MCF 10A (cell line): ENCODE results near the gene CHN1. TPM values are rescaled to one million over a fixed set of nuclear protein-coding genes. Genes with fewer than 3 reads are reported as not detected.

Experiments
- BruUV-seq: library from RNA; stranded (reverse); fragments of 400-500 nt; replicated peaks from 2 replicates; lab custom pipeline; 2021; lab: Mats Ljungman, UMichigan
- CTCF ChIA-PET: fragments of 300-600 bp; sonication (Branson Sonifier 250); formaldehyde crosslinking; extraction: SDS; loops from one replicate; lab custom pipeline; 2021; ENCODE audit warnings: antibody characterized with exemption, inconsistent platforms; lab: Yijun Ruan, JAX
- POLR2A ChIA-PET: fragments of 300-600, 350-650 bp; sonication (Branson Sonifier 250); formaldehyde crosslinking; extraction: SDS; loops from one replicate; lab custom pipeline; 2020; ENCODE audit warnings: antibody characterized with exemption, inconsistent platforms; lab: Yijun Ruan, JAX
- DNase-seq: peaks from one replicate; pipeline ENCODE4 v3.0.0-alpha.2; 2018; ENCODE audit not compliant: unreplicated experiment
- H3K27ac Mint-ChIP-seq: one replicate; pipeline ENCODE4 v1.8.0; 2022; ENCODE audit warnings: mild to moderate bottlenecking, low read depth, mixed read lengths; ENCODE audit not compliant: unreplicated experiment
- H3K27me3 Mint-ChIP-seq: one replicate; pipeline ENCODE4 v1.8.0; 2022; ENCODE audit warnings: mixed read lengths; ENCODE audit not compliant: insufficient read depth, unreplicated experiment
- H3K36me3 Mint-ChIP-seq: one replicate; pipeline ENCODE4 v1.8.0; 2022; ENCODE audit warnings: mild to moderate bottlenecking, moderate library complexity, mixed read lengths; ENCODE audit not compliant: insufficient read depth, unreplicated experiment
- H3K4me1 Mint-ChIP-seq: one replicate; pipeline ENCODE4 v1.8.0; 2022; ENCODE audit warnings: mixed read lengths; ENCODE audit not compliant: insufficient read depth, unreplicated experiment
- H3K4me3 Mint-ChIP-seq: one replicate; pipeline ENCODE4 v1.8.0; 2022; ENCODE audit warnings: mild to moderate bottlenecking, moderate library complexity, mixed read lengths; ENCODE audit not compliant: unreplicated experiment
- H3K9me3 Mint-ChIP-seq: one replicate; pipeline ENCODE4 v1.8.0; 2022; ENCODE audit warnings: mixed read lengths; ENCODE audit not compliant: unreplicated experiment
- intact Hi-C: fragments of 100-400 bp; cut with micrococcal nuclease; formaldehyde crosslinking; loops from 2 replicates; pipeline ENCODE4 v1.14.1; 2022
- total RNA-seq: library from RNA; stranded (reverse); gene quantifications from 2 replicates; pipeline ENCODE4 v1.2.3, GENCODE V29; 2022
- TF ChIP-seq, protein P1 (sequence below): fragments of 200-600 bp; IDR thresholded peaks from one replicate; pipeline ENCODE4 v1.8.0; 2022; ENCODE audit warnings: antibody characterized with exemption, mild to moderate bottlenecking; ENCODE audit not compliant: unreplicated experiment

The CHN1 gene
- total RNA-seq, 1 experiment from 2014 or later, result 6.0 TPM

DNA sequence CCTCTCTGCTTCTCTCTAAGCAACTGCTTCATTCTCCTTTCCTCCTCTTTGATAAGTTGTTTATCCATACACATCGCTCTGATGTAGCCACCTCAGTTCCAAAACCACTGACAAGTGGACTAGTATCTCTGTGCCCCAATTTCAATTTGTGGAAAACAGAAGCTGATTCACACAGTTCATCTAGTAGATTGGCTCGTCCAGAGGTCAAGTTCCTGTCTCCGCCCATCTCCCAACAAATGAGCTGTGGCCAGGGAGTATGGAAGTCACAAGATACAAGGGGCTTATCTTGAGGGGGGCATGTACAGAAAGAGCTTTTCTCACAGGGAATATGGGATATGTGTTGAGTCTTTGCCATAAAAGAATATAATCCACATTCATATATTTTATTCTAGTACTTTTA lies 17.7 kb upstream of the CHN1 start:
- CTCF ChIA-PET, result interaction anchor here (0.6 to 0.8 kb wide), 2 partner anchors 14 to 85 kb away, joined by 3 read pairs; no protein-coding TSS in a partner anchor

DNA sequence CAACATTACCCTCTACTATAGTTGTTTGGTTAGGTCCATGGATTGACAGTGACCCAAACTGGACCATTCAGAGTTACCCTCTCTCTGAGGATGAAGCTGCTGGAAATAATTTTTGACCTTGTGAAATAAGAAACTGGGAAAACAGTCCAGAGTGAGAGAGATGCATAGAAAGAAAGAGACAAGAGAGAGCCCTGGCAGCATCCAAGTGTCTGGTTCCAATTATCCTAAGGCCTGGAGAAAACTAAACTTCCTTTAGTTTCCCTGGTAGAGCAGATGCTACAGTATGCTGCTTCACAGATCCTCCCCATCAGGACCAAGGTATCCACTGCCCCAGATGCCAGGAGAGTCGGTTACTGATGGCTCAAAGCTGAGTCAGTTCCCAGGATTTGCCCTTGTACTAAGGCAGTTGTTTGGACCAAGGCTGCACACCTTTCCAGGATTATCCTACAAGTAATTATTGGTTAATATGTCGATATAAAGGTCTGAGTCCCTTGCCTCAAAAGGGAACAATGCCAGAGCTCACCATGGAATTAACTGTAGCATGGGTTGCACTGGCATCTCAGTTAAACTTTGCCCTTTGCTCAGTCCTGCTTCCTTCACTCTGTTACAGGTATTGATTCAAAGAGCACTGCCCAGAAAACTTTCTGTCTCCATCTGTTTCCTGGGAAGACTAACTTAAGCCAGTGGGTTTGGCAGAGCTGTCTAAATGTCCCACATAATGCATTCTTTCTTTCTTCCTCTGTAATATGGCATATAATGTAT lies 14.6 kb upstream of the CHN1 start:
- no TSS peak for BruUV-seq
- no peak overlapping the region for H3K4me3 Mint-ChIP-seq
- H3K36me3 Mint-ChIP-seq, result no peaks in the 10 kb centered on the region
- no peak for DNase-seq
- H3K4me1 Mint-ChIP-seq, result no peaks in the 10 kb centered on the region
- CTCF ChIA-PET, result interaction anchor here (1.9 to 2.6 kb wide), 2 partner anchors 9 to 10 kb away, joined by 4 to 12 read pairs; no protein-coding TSS in a partner anchor
- TF ChIP-seq, protein P1, sequence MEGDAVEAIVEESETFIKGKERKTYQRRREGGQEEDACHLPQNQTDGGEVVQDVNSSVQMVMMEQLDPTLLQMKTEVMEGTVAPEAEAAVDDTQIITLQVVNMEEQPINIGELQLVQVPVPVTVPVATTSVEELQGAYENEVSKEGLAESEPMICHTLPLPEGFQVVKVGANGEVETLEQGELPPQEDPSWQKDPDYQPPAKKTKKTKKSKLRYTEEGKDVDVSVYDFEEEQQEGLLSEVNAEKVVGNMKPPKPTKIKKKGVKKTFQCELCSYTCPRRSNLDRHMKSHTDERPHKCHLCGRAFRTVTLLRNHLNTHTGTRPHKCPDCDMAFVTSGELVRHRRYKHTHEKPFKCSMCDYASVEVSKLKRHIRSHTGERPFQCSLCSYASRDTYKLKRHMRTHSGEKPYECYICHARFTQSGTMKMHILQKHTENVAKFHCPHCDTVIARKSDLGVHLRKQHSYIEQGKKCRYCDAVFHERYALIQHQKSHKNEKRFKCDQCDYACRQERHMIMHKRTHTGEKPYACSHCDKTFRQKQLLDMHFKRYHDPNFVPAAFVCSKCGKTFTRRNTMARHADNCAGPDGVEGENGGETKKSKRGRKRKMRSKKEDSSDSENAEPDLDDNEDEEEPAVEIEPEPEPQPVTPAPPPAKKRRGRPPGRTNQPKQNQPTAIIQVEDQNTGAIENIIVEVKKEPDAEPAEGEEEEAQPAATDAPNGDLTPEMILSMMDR, result no peak
- H3K9me3 Mint-ChIP-seq, result no peaks in the 10 kb centered on the region
- POLR2A ChIA-PET, result no interaction called here
- intact Hi-C loops, result no loop called here
- no peak overlapping the region for H3K27ac Mint-ChIP-seq
- no peaks in the 10 kb centered on the region for H3K27me3 Mint-ChIP-seq

More for the DNA sequence above, 17.7 kb upstream of the CHN1 start:
- no peaks in the 10 kb centered on the region for H3K4me1 Mint-ChIP-seq
- H3K9me3 Mint-ChIP-seq, result no peaks in the 10 kb centered on the region
- POLR2A ChIA-PET, result no interaction called here
- no peak overlapping the region for H3K27ac Mint-ChIP-seq
- H3K36me3 Mint-ChIP-seq, result no peaks in the 10 kb centered on the region
- TF ChIP-seq, protein P1, result no peak
- H3K27me3 Mint-ChIP-seq, result no peaks in the 10 kb centered on the region
- BruUV-seq, result no TSS peak
- DNase-seq, result no peak
- no peak overlapping the region for H3K4me3 Mint-ChIP-seq
- intact Hi-C loops, result no loop called here

DNA sequence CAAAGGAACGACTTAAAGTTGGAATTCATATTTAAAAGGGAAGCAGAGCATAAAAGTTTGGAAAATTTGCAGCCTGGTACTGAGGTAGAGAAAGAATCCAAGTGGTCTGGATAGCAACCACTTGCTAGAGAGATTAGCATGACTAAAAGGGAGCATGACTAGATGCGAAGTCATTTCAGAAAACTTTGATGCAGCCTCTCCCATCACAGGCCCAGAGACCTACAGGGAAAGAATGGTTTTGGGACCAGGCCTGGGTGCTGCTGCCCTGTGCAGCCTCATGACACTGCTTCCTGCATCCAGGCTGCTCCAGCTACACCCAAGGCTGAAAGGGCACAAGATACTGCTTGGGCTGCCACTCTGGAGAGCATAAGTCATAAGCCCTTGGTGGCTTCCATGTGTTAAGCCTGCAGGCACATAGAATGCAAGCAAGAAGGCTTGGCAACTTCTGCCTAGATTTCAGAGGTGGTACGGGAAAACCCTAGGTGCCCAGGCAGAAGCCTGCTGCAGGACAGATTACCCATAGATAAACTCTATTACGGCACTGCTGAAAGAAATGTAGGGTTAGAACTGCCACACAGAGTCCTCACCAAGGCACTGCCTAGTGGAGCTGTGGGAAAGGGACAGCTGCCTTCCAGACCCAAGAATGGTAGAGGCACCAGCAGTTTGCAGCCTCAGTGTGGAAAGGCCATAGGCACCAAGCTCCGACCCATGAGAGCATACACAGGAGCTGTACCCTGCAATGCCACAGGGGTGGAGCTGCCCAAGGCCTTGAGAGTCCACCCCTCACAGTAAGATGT lies 12.6 kb upstream of the CHN1 start:
- H3K4me3 Mint-ChIP-seq, result no peak overlapping the region
- intact Hi-C loops, result no loop called here
- no peaks in the 10 kb centered on the region for H3K27me3 Mint-ChIP-seq
- H3K36me3 Mint-ChIP-seq, result no peaks in the 10 kb centered on the region
- ChIA-PET CTCF (interaction anchor here (0.9 kb wide), 1 partner anchor 9 kb away, joined by 3 read pairs; no protein-coding TSS in a partner anchor), POLR2A (interaction anchor here (0.6 to 1.5 kb wide), 2 partner anchors 13 to 1395 kb away, joined by 3 read pairs; no protein-coding TSS in a partner anchor)
- H3K27ac Mint-ChIP-seq, result no peak overlapping the region
- no peak for DNase-seq
- TF ChIP-seq, protein P1, result no peak
- no TSS peak for BruUV-seq
- no peaks in the 10 kb centered on the region for H3K4me1 Mint-ChIP-seq
- no peaks in the 10 kb centered on the region for H3K9me3 Mint-ChIP-seq

DNA sequence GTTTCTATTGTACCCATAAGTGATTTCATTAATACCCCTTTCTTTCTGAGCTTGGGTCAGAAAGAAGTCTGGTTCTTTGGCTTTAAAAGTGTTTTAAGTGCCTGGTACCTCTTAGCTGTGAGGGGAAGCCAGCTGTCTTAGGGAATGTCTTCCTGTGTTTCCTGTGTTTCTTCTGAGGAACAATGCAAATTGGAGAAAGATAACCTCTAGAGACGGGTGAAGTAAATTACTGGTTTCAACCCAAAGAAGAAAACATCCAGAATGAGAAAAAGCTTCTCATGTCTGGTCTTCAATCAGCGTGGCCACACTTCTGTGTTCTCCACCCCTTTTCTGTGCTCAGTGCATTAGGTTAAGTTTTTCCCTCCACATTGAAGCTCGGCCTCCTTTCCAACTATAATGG lies 10.2 kb upstream of the CHN1 start:
- intact Hi-C loops, result no loop called here
- TF ChIP-seq, protein P1, result no peak
- Mint-ChIP-seq H3K4me1 (no peaks in the 10 kb centered on the region), H3K27me3 (no peaks in the 10 kb centered on the region), H3K4me3 (no peak overlapping the region), H3K36me3 (no peaks in the 10 kb centered on the region), H3K27ac (no peak overlapping the region), H3K9me3 (no peaks in the 10 kb centered on the region)
- ChIA-PET POLR2A (interaction anchor here (0.6 kb wide), 1 partner anchor 169 kb away, joined by 3 read pairs; no protein-coding TSS in a partner anchor), CTCF (no interaction called here)
- no peak for DNase-seq
- BruUV-seq, result no TSS peak
